Type B pancreatic cell (in vitro differentiated cells): ENCODE data around the gene RSPH1. TPM values are rescaled to one million over a fixed set of nuclear protein-coding genes. Genes with fewer than 3 reads are reported as not detected.

Source experiments
- DNase-seq: peaks from one replicate; pipeline ENCODE4 v3.0.0; 2021; ENCODE audit warnings: mixed read lengths; ENCODE audit not compliant: unreplicated experiment; ENCODE audit errors: extremely low spot score
- H3K27ac Mint-ChIP-seq: 2 replicates; pipeline ENCODE4 v1.8.0; 2021; ENCODE audit warnings: mild to moderate bottlenecking, mixed read lengths
- H3K27me3 Mint-ChIP-seq: 2 replicates; pipeline ENCODE4 v1.8.0; 2021; ENCODE audit warnings: mixed read lengths
- H3K36me3 Mint-ChIP-seq: 2 replicates; pipeline ENCODE4 v1.8.0; 2021; ENCODE audit warnings: mixed read lengths
- H3K4me1 Mint-ChIP-seq: one replicate; pipeline ENCODE4 v1.8.0; 2021; ENCODE audit warnings: mixed read lengths; ENCODE audit not compliant: unreplicated experiment
- H3K4me3 Mint-ChIP-seq: 2 replicates; pipeline ENCODE4 v1.8.0; 2021; ENCODE audit warnings: mild to moderate bottlenecking, mixed read lengths
- H3K9me3 Mint-ChIP-seq: 2 replicates; pipeline ENCODE4 v1.8.0; 2021; ENCODE audit warnings: mixed read lengths
- CTCF ChIP-seq: fragments of 200-600 bp; sonication (generic); conservative IDR thresholded peaks from 2 replicates; pipeline ENCODE4 v1.5.0; 2021; ENCODE audit warnings: antibody characterized with exemption, mild to moderate bottlenecking
- total RNA-seq: library from RNA; stranded (reverse); gene quantifications from 2 replicates; pipeline ENCODE4 v1.2.1, GENCODE V29; 2021; ENCODE audit warnings: low replicate concordance

RSPH1 gene
- total RNA-seq, 1 donor from 2014 or later: 5.2 TPM

- Mint-ChIP-seq H3K36me3 (no peaks in the 10 kb centered on the region), H3K27ac (no peak overlapping the region), H3K4me3 (no peak overlapping the region), H3K4me1 (peaks cover 24% of the 10 kb centered on the region), H3K27me3 (no peaks in the 10 kb centered on the region), H3K9me3 (no peaks in the 10 kb centered on the region)
- DNase-seq: no peak
- TF ChIP-seq CTCF: peak; percentile 41
Observed at GRCh38 chr21:42467140-42467983, 28.7 kb downstream of the RSPH1 start.

GRCh38 chr21:42466700-42467099, 29.3 kb downstream of the RSPH1 start:
- H3K27me3 Mint-ChIP-seq: no peaks in the 10 kb centered on the region
- H3K36me3 Mint-ChIP-seq: no peaks in the 10 kb centered on the region
- H3K27ac Mint-ChIP-seq: no peak overlapping the region
- no peak for TF ChIP-seq CTCF
- DNase-seq: no peak
- peaks cover 24% of the 10 kb centered on the region for H3K4me1 Mint-ChIP-seq
- no peak overlapping the region for H3K4me3 Mint-ChIP-seq
- no peaks in the 10 kb centered on the region for H3K9me3 Mint-ChIP-seq

- Mint-ChIP-seq H3K27me3 (no peaks in the 10 kb centered on the region), H3K4me3 (no peak overlapping the region), H3K9me3 (no peaks in the 10 kb centered on the region), H3K27ac (no peak overlapping the region), H3K4me1 (peaks cover 24% of the 10 kb centered on the region), H3K36me3 (no peaks in the 10 kb centered on the region)
- TF ChIP-seq CTCF: no peak
- no peak for DNase-seq
Observed at GRCh38 chr21:42465803-42466127, 30.3 kb downstream of the RSPH1 start.

- no peaks in the 10 kb centered on the region for H3K36me3 Mint-ChIP-seq
- H3K4me3 Mint-ChIP-seq: no peak overlapping the region
- H3K9me3 Mint-ChIP-seq: no peaks in the 10 kb centered on the region
- no peaks in the 10 kb centered on the region for H3K27me3 Mint-ChIP-seq
- no peak for TF ChIP-seq CTCF
- peak overlapping the region; percentile 3 for H3K27ac Mint-ChIP-seq
- no peak for DNase-seq
- peaks cover 24% of the 10 kb centered on the region for H3K4me1 Mint-ChIP-seq
Observed at GRCh38 chr21:42465008-42465802, 30.8 kb downstream of the RSPH1 start.

GRCh38 chr21:42463861-42464515, 32.0 kb downstream of the RSPH1 start:
- TF ChIP-seq CTCF: no peak
- Mint-ChIP-seq H3K36me3 (no peaks in the 10 kb centered on the region), H3K4me1 (peaks cover 33% of the 10 kb centered on the region), H3K27me3 (no peaks in the 10 kb centered on the region), H3K27ac (no peak overlapping the region), H3K4me3 (no peak overlapping the region), H3K9me3 (no peaks in the 10 kb centered on the region)
- no peak for DNase-seq
